ENCODE results near the gene COPS3. TPM values are rescaled to one million over a fixed set of nuclear protein-coding genes. Genes with fewer than 3 reads are reported as not detected.

COPS3 gene
- total RNA-seq, 1 donor: 103 TPM

DNA sequence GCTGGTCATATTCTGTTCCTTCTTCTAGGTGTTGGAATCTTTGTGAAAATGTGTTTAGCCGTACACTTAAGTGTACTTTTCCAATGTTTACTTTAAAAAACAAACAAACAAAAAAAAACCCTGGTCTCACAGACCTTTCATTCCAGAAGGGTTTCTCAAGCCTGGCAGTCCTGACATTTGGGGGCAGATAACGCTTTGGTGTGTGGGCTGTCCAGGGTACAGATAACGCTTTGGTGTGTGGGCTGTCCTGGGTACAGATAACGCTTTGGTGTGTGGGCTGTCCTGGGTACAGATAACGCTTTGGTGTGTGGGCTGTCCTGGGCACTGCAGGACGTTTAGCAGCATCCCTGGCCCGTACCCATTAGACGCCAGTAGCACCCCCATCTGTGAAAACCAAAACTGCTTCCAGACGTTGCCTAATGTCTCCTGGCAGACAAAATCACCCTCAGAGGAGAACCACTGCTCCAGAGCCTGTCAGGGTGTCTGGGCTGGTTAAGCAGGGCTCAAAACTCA, 28.8 kb downstream of the COPS3 start:
- DNase-seq (ENCODE audit: low read depth in 2 of 3, low spot score in 2 of 3): peak in 1 of 3 donors; percentile 9

DNA sequence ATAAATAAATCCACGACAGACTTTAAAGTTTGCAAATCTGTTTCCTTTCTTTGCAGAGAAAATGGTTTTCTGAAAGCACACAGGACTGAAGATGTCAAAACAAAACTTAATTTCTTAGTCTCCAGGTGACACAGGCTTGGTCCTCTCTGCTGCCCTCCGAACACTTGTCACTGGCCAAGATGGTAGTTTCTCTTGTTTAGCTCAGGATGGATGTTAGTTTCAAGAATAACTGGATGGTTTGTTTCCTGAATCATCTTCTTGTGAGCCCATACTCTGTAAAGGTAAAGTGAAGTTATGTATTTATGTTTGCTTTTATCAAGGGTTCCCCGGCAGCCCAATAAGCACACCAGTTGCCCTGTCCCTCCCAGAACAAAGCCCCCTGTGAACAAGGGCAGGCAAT, 34.2 kb downstream of the COPS3 start:
- DNase-seq (ENCODE audit: low read depth in 2 of 3, low spot score in 2 of 3): no peak

DNA sequence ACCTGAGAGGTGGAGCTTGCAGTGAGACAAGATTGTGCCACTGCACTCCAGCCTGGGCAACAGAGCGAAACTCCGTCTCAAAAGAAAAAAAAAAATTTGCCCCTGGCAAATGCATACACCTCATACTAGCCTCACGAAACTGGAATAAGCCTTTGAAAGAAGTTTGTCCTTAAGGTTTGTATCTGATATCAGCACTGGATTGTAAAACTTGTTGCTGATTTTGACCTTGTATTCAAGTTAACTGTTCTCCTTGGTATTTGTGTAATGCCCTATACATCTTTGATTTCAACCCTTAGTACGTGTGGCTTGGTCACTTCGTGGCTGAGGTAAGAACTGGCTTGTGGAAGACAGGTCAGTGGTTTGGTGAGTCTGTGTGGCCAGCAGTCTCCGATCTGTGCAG, 37.9 kb downstream of the COPS3 start:
- no peak for DNase-seq (ENCODE audit: low read depth in 2 of 3, low spot score in 2 of 3)

DNA sequence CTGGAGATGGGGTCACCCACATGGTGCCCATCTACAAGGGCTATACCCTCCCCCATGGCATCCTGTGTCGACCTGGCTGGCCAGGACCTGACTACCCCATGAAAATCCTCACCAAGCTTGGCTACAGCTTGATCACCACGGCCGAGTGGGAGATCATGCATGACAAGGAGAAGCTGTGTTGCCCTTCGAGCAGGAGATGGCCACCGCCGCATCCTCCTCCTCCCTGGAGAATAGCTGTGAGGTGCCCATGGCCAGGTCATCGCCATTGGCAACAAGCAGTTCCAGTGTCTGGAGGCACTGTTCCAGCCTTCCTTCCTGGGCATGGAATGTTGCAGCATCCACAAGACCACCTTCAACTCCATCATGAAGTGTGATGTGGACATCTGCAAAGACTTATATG, 38.8 kb downstream of the COPS3 start:
- DNase-seq (ENCODE audit: low read depth in 2 of 3, low spot score in 2 of 3): no peak

DNA sequence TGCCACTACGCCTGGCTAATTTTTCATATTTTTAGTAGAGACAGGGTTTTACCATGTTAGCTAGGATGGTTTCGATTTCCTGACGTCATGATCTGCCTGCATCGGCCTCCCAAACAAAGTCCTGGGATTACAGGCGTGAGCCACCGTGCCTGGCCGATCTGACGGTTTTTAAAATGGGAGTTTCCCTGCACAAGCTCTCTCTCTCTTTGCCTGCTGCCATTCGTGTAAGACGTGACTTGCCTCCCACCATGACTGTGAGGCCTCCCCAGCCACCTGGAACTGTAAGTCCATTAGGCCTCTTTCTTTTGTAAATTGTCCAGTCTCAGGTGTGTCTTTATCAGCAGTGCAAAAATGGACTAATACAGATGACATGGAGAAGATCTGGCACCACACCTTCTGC, 39.4 kb downstream of the COPS3 start:
- DNase-seq (ENCODE audit: low read depth in 2 of 3, low spot score in 2 of 3): no peak

DNA sequence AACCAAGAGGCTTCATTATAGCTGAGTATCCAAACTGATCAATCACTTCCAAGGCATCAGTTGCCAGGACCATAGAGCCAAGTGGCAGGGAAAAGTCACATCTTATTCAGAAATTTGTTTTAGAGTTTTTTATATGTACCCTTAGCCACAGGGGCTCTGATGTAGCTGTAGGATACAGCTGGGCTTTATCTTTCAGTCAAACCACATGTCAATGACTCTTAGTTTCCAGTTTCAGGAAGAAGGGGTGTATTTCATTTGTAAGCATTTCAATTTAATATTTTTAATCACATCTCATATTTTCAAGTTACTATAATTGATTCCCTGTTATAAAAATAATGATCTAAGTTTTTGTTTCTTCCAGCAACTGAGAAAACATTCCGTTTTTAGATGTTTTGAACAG, 41.2 kb downstream of the COPS3 start:
- peak in 2 of 3 donors; percentile 56 to 77 for DNase-seq (ENCODE audit: low read depth in 2 of 3, low spot score in 2 of 3)

DNA sequence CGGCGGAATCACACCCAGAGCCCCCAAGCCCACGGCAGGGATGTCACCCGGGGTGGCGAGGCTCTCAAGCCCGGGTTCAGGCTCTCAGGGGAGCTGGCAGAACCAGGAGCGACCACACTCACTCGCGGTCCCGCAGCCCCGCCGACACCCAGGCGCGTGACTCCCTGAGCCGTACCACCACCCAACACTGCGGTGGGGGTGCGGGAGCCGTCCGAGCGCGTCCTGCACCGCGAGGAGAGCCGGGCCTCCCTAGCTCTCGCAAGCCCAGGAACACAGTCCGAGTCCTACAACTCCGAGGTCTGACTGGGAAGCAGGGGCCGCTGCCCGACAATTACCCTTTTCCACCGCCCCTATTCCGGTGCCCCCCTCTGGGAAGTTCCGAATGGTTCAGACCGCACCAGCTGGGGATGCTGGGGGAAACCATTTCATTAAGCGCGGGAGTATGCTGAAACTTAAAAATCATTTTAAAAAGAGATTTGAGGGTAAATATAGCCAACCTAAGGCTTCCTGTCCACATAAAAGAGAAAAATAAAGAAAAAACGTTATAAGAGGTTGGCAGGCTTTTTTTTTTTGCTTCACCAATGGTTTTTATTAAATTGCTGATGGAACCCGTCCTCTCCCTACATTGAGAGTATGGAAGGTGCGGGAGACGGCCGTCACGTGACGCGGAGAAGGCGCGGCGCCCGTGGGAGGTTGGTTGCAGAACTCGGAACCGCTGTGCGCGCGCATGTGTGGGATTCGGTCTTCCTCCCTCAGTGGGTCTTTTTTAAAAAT, 43.8 kb downstream of the COPS3 start, which contains the start of gene FLCN:
FLCN (minus strand) TSS at position 143 of the 774 bp plus-strand sequence. CDS start 9,031 bp downstream, outside the sequence.
- DNase-seq (ENCODE audit: low read depth in 2 of 3, low spot score in 2 of 3): peak; percentile 88 to 91 (median 89)

DNA sequence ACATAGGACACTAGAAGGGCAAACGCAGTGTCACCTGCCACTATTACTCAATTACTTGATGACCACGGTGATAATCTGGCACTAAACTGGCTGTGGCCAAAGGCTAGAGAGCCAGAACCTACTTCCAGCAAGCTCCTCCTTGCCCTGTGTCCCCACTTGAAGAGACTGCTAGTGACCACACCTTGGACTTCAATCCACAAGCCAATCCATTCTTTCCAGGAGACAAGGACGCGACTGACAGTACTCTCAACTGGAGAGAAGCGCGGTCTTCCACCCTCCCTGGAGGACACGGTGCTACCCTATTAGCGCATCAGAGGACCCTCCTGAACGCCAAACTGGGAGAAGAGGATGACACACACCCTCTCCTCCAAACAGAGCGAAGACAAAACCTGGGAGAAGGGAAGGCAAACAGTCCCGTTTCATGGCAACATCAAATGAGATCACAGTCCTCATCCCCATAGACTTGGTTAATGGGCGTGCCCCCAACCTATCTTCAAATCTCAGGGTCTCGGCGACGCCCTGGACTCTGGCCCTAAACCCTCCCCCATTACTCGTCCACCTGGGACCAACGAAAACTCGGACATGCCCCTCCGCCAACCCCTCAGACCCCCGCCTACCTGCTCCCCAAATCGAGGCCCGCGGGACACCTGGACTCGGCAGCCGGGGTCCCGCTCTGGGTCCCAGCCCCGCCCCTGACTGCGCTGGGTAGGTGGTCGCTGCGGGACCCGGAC, 44.6 kb downstream of the COPS3 start:
- DNase-seq (ENCODE audit: low read depth in 2 of 3, low spot score in 2 of 3): peak in 1 of 3 donors; percentile 14

DNA sequence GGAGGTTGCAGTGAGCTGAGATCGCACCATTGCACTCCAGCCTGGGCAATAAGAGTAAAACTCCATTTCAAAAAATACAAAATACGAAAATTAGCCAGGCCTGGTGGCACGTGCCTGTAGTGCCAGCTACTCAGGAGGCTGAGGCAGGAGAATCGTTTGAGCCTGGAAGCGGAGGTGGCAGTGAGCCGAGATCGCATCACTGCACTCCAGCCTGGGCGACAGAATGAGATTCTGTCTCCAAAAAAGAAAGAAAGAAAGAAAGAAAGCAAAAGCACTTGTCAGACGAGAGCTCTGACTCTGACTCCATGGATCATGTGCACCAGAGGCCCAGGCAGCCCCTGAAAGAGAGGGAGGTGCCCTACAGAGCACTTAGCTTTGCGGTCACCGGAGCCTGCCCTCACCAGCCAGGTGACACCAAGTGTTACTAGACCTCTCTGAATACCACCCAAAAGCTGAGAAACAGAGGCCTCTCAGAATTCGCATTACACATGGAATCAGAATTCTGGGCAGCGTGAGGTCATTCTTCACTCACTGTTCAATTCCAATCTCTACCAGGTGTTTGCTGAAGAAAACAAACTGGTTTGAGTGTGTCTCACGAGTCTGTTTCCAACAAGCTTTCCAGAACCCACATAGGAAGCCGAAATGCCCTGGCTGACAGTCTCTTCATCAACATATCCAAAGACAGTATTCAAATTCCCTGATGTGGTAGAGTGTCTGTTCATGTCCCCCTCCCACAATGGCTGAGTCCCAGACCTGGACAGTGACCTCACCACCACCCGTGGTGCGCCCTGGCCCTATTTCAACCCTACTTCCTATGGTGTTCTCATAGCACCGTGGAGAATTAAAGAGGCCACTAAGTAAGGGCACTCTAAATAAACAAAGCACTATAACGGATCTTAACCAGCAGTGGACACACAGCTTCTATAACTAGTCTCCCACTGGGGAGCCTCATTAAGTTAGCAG, 45.6 kb downstream of the COPS3 start:
- no peak for DNase-seq (ENCODE audit: low read depth in 2 of 3, low spot score in 2 of 3)

DNA sequence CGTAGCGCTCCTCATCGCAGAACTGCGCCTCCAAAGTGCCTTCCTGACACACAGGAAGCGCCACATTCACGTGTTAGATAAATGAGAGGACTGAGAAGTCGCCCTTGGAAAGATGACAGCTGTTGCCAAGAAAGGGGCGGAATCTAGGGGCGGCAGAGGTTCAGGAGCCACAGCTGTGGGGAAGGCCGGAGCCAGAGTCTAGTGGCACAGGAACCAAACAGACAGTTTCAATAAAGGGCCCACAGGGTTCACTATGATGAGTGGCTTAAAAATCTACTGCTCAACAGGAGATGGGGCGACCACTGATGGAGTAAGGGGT, 48.8 kb downstream of the COPS3 start:
- DNase-seq (ENCODE audit: low read depth in 2 of 3, low spot score in 2 of 3): no peak

DNA sequence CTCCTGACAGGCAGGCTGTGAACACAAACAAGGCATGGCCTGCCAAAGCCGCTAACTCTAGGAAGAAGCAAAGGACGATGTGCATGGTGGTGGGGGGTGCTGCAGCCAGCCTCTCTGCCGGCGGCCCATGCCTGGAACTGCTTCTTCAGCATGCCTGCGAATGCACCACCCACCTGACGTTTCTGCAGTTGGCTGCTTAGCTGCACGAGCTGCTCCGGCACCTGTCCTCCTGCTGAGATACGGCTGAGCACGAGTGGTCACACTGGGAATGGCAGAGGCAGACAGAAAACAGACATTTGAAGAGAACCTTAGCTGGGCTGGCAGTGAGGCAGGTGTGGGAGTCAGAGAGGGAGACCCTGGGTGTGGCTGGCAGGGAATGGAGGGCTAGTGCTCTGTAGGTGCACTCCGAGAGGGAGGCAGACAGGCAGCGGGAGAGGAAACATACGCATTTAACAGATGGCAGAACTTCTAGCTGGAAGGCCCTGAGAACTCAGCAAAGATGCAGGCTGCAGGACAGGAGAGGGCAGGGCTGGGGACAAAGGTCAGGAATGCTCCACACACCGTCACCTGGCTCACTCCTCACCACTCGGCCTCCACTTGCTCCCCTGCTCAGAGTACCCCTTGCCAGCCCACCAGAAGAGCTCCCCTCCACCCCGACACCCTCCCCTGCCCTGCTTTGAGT, 49.3 kb downstream of the COPS3 start:
- DNase-seq (ENCODE audit: low read depth in 2 of 3, low spot score in 2 of 3): no peak

DNA sequence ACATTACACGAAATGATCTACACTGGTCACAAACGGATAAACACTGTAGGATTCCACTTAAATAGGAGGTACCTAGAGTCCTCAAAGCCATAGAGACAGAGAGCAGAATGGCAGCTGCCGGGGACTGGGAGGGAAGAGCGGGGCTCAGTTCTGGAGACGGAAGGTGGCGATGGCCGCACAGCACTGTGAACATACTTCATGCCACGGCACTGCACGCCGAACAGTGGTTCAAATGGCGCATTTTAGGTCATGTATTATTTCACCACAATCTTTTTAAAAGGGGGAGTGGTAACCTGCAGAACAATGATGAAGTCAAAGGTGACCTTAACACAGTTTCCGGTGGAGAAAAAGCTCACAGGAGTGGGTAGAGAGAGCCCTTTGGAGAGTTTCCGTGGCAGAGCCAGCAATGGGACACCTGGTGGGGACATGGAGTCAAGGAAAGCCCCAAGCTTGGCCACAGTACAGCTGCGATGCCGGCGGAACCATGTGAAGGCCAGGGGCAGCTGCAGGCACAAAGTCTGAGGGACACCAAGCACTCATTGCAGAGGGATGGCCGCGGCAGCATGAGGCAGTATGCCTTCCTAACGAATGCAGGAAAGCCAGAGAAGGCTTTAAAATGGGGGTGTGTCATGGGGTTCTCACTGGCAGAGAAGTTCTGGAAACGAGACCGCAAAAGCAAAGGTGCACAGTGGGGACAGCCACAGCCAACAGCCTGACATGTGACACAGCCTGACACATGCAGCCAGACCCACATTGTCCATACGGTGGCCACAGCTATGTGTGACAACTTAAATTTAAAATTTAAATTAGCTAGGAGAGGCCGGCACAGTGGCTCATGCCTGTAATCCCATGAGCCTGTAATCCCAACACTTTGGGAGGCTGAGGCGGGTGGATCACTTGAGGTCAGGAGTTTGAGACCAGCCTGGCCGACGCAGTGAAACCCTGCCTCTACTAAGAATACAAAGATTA, 51.3 kb downstream of the COPS3 start:
- DNase-seq (ENCODE audit: low read depth in 2 of 3, low spot score in 2 of 3): no peak

DNA sequence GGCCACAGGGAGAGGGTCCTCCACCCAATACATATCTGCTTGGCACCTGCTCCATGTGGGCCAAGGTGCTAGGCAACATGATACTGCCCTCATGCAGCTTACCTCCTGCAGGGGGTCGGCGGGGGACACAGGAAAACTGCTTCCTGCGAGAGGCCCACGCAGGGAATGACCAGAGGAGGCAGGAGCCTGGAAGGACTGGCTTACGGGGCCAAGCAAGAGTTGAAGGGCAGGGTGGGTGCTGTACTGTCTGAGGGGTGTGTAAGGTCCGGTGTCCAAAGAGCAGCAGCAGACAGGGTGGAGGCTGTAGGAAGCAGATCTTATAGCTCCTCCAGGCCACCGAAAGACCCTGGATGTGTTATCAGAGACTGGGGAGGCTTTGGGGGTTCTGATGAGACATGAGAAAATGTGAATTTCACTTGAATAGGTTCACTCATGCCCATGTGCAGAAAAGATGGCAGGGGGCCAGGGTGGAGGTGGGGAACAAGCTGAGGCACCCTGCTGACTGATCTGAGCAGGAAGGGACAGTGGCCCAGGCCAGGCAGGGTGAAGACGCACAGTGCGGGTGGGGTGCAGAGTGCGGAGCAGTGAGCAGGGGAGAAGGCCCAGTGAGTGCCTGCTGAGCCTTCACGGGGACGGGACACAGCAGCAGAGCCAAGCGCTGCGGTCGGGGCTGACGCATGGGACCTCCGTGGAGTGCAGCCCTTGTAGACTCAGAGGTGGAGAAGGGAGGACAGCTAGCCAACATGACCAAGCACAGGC, 52.3 kb downstream of the COPS3 start:
- DNase-seq (ENCODE audit: low read depth in 2 of 3, low spot score in 2 of 3): no peak

DNA sequence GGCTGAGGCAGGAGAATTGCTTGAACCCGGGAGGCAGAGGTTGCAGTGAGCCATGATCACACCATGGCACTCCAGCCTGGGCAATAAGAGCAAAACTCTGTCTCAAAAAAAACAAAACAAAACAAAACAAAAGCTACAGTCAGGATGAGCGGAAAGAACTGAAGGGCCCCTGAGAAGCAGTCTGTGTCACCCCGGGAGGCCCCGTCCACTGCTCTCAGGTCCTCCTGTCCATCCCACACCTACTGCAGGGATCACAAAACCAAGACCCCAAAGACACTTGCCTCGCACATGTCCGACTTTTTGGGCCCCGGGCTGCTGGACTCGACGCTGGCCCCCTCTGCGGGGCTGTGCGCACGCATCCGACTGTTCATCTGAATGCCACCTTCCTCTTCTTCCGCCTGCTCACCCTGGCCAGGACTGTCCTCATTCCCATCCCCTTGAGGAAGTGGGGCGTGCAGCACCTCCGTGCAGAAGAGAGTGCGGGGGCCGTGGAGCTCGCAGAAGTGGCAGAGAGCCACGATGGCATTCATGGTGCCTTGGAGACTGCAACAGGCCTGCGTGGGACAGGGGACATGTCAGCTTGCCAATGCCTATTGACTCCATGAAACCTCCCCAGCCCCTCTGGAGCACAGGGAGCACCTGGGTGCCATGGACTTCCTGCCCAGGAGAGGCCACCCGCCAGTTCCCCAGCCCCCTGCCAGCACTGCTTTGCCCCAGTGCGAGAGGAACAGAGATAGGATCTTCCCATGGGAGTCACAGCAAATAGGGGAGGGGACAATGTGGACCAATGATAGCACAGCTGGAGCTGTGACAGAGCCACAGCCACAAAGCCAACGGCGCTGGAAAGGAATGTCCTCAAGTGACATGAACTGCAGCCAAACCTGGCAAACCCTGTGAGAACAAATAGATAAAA, 53.2 kb downstream of the COPS3 start:
- no peak for DNase-seq (ENCODE audit: low read depth in 2 of 3, low spot score in 2 of 3)

DNA sequence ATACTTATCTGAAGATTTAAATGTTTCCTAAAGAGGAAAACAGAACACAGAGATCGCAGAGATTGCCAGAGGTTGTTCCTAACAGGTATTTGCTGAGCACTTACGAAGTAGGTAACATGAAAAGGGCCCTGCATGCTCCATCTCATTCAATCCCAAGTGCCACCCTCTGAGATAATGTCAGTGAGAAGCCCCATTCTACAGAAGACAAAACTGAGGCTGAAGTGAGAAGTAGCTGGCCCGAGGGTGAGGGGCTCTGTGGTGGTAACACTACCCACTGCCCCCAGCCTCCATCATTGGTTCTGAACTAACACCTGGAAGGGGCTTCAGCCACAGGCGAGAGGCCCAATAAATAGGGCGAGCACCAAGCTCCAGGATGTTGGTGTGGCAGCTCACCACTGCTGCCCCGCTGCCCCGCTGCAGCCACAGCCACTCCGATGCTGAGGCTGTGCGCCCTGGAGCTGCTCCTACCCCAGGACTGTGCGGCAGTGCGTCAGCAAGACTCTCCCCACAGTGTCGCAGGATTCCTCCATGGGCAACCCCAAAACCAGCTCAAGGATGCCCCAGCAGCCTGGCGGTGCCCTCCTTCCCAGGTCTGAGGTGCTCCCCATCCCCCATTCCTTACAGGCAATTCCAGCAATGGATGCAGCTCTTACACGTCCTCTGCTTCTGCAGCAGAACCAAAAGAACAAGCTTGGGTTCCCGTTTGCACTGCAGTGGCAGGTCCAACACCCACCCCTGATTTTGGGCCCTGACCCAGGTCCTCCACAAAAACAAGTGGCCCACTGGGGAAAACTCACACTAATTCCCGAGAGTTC, 54.4 kb downstream of the COPS3 start:
- DNase-seq (ENCODE audit: low read depth in 2 of 3, low spot score in 2 of 3): no peak

DNA sequence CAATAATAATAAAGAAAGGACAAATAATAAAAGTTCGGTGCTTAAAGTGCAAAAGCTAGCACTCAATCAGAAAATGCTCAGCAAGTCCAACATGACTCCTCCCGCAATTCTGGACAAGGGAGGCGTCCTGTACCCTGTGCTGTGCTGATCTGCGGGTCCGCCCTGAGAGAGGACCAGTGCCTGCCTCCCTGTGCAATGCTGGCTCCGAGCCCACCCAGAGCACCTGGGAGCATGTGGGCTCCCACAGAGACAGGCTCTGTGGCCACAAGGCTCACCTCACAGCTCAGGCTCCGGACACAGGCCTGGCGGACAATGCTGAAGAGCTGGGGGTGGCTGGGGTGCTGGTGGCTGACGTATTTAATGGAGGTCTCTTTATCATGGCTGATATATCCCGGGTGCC, 55.1 kb downstream of the COPS3 start:
- no peak for DNase-seq (ENCODE audit: low read depth in 2 of 3, low spot score in 2 of 3)

DNA sequence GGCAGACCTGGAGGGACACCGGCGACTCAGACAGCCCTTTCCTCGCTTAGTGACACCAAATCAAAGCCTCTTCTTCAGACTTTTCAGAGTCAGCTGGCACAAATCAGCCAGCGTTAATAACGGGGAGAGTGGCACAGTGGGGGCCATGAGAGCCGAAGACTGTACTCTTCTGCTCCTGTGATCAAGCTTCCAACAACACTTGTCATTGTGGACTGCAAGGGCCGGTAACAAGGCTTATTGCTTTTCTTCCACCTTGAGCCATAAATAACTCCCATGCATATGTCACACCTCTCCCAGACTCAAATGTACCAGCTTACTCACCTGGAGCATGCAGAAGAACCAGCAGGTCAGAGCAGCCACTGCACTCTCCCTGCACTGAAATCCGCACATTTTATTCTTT, 56.9 kb downstream of the COPS3 start:
- DNase-seq (ENCODE audit: low read depth in 2 of 3, low spot score in 2 of 3): no peak
